Measurements from ENCODE around the gene TNNT3.

TNNT3 gene

GRCh38 chr11:1943977-1944376 lies 24.5 kb downstream of the TNNT3 start:
- no peak for TF ChIP-seq CTCF (IDR thresholded peaks at IDR 0.05; ENCODE audit: low read depth, low read length)
- DNase-seq (ENCODE audit: low read depth, low spot score) = peak; percentile 12
- in situ Hi-C loops (cut with HindIII; ENCODE audit: low sequenced_read_pairs) = no loop called here
- H3K4me3 ChIP-seq (ENCODE audit: low read depth, low read length) = no peak overlapping the region

- in situ Hi-C loops (cut with HindIII; ENCODE audit: low sequenced_read_pairs) = no loop called here
- H3K4me3 ChIP-seq (ENCODE audit: low read depth, low read length) = no peak within 1 kb of the TSS
- DNase-seq (ENCODE audit: low read depth, low spot score) = no peak
- TF ChIP-seq CTCF (IDR thresholded peaks at IDR 0.05; ENCODE audit: low read depth, low read length) = no peak
Observed at GRCh38 chr11:1946812-1947484, 27.4 kb downstream of the TNNT3 start, which contains the start of gene MRPL23. Gene MRPL23 (plus strand): TSS chr11:1947332. CDS start chr11:1947363, 31 bp downstream.

GRCh38 chr11:1947592-1948237 lies 28.2 kb downstream of the TNNT3 start:
- no peak overlapping the region for H3K4me3 ChIP-seq (ENCODE audit: low read depth, low read length)
- no peak for TF ChIP-seq CTCF (IDR thresholded peaks at IDR 0.05; ENCODE audit: low read depth, low read length)
- in situ Hi-C loops (cut with HindIII; ENCODE audit: low sequenced_read_pairs) = no loop called here
- DNase-seq (ENCODE audit: low read depth, low spot score) = no peak

- no peak for TF ChIP-seq CTCF (IDR thresholded peaks at IDR 0.05; ENCODE audit: low read depth, low read length)
- no peak for DNase-seq (ENCODE audit: low read depth, low spot score)
- H3K4me3 ChIP-seq (ENCODE audit: low read depth, low read length) = no peak overlapping the region
- in situ Hi-C loops (cut with HindIII; ENCODE audit: low sequenced_read_pairs) = no loop called here
Observed at GRCh38 chr11:1948389-1948788, 28.9 kb downstream of the TNNT3 start.

- in situ Hi-C loops (cut with HindIII; ENCODE audit: low sequenced_read_pairs) = no loop called here
- no peak for TF ChIP-seq CTCF (IDR thresholded peaks at IDR 0.05; ENCODE audit: low read depth, low read length)
- H3K4me3 ChIP-seq (ENCODE audit: low read depth, low read length) = no peak overlapping the region
- no peak for DNase-seq (ENCODE audit: low read depth, low spot score)
Observed at GRCh38 chr11:1949302-1949701, 29.8 kb downstream of the TNNT3 start.

- DNase-seq (ENCODE audit: low read depth, low spot score) = no peak
- H3K4me3 ChIP-seq (ENCODE audit: low read depth, low read length) = no peak overlapping the region
- in situ Hi-C loops (cut with HindIII; ENCODE audit: low sequenced_read_pairs) = no loop called here
- TF ChIP-seq CTCF (IDR thresholded peaks at IDR 0.05; ENCODE audit: low read depth, low read length) = no peak
Observed at GRCh38 chr11:1949922-1950321, 30.4 kb downstream of the TNNT3 start.
